AG04449 (cell line): ENCODE results near the gene MET.
"Not testable (repeated sequence)": the region's sequence is repeated elsewhere in the genome, so short reads cannot be mapped to it uniquely, and the experiment has no call there.

Source experiments
- CTCF ChIA-PET: fragments of 350-600 bp; formaldehyde crosslinking; extraction: SDS; loops from one replicate; lab custom pipeline; 2021; ENCODE audit warnings: antibody characterized with exemption; lab: Yijun Ruan, JAX
- POLR2A ChIA-PET: fragments of 400-600, 350-600 bp; formaldehyde crosslinking; extraction: SDS; loops from one replicate; lab custom pipeline; 2020; ENCODE audit warnings: antibody characterized with exemption, inconsistent platforms; lab: Yijun Ruan, JAX
- DNase-seq: peaks from one replicate; pipeline ENCODE4 v3.0.0-alpha.2; 2010; ENCODE audit warnings: low read depth, low spot score
- H3K4me3 ChIP-seq: 2 replicates; pipeline ENCODE4 v1.5.1; 2011; ENCODE audit warnings: low read depth, mild to moderate bottlenecking, control low read depth, low read length
- CTCF ChIP-seq: IDR thresholded peaks from one replicate; pipeline ENCODE4 v1.5.1; 2011; ENCODE audit warnings: mild to moderate bottlenecking, moderate library complexity, low read length, control low read depth, inconsistent platforms; ENCODE audit not compliant: insufficient read depth; ENCODE audit errors: missing control alignments

Gene MET

GRCh38 chr7:116653646-116654045 lies 18.4 kb upstream of the MET start:
- TF ChIP-seq CTCF: no peak
- no peak overlapping the region for H3K4me3 ChIP-seq
- no peak for DNase-seq
- ChIA-PET CTCF (interaction anchor here (1.0 to 1.9 kb wide), 6 partner anchors 10 to 61 kb away, joined by 3 to 8 read pairs (median 4); partner anchors contain the start of gene MET), POLR2A (no interaction called here)

GRCh38 chr7:116659248-116659647 lies 12.7 kb upstream of the MET start:
- CTCF ChIA-PET: interaction anchor here (2.6 kb wide), 1 partner anchor 9 kb away, joined by 10 read pairs; no protein-coding TSS in a partner anchor

GRCh38 chr7:116661865-116662264 lies 10.1 kb upstream of the MET start:
- DNase-seq: no peak
- no peak overlapping the region for H3K4me3 ChIP-seq
- TF ChIP-seq CTCF: no peak
- POLR2A ChIA-PET: no interaction called here
- CTCF ChIA-PET: no interaction called here

More at GRCh38 chr7:116659248-116659647, 12.7 kb upstream of the MET start:
- POLR2A ChIA-PET, DNase-seq, H3K4me3 ChIP-seq: not testable (repeated sequence)

GRCh38 chr7:116663744-116664143 lies 8.3 kb upstream of the MET start:
- POLR2A ChIA-PET: no interaction called here
- H3K4me3 ChIP-seq: no peak overlapping the region
- CTCF ChIA-PET: interaction anchor here (1.1 kb wide), 1 partner anchor 10 kb away, joined by 3 read pairs; no protein-coding TSS in a partner anchor
- no peak for TF ChIP-seq CTCF
- no peak for DNase-seq

GRCh38 chr7:116665332-116665996 lies 6.5 kb upstream of the MET start:
- POLR2A ChIA-PET: no interaction called here
- DNase-seq: no peak
- no peak for TF ChIP-seq CTCF
- H3K4me3 ChIP-seq: no peak overlapping the region
- CTCF ChIA-PET: interaction anchor here (1.1 to 13.9 kb wide), 2 partner anchors 10 to 142 kb away, joined by 5 to 142 read pairs; no protein-coding TSS in a partner anchor

GRCh38 chr7:116669769-116670168 lies 2.2 kb upstream of the MET start:
- ChIA-PET CTCF (interaction anchor here (1.1 to 13.9 kb wide), 4 partner anchors 14 to 138 kb away, joined by 3 to 142 read pairs (median 4); no protein-coding TSS in a partner anchor), POLR2A (no interaction called here)
- H3K4me3 ChIP-seq: no peak overlapping the region
- DNase-seq: no peak
- no peak for TF ChIP-seq CTCF
